SK-N-MC (cell line): Measurements from ENCODE around the gene PODXL2.

Source experiments
- EZH2 ChIP-seq: fragments of 200-600 bp; sonication (generic); IDR thresholded peaks from one replicate; pipeline ENCODE4 v1.6.1; 2017; ENCODE audit warnings: antibody characterized with exemption
- POLR2AphosphoS5 ChIP-seq: IDR thresholded peaks from 2 replicates; pipeline ENCODE4 v1.6.1; 2012; ENCODE audit warnings: mild to moderate bottlenecking, low read depth, low read length, borderline replicate concordance

DNA sequence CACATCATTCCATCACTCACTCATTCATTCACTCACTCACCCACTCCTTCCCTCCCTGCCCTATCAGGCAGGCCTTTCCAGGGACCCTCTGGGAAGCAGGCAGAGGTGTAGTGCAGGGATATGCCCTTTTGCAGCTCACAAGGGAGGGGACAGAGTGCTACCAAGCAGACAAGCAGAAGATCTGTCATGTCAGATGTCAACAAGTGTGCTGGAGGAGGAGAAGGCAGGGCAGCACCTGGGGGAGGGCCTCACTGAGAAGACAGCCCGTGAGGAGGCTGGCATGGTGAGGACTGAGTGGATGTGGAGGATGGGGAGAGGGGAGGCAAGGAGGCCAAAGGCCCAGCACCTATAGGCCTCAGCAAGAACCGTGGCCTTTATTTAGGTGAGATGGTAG, 59.0 kb downstream of the PODXL2 start:
- no peak for TF ChIP-seq EZH2
- no peak for TF ChIP-seq POLR2AphosphoS5
